Esophagus muscularis mucosa (tissue), 3 donors: Measurements from ENCODE around the gene GALNT18.

Experiments used
- POLR2A ChIP-seq: fragments of 450-650 bp; IDR thresholded peaks from one replicate; pipeline ENCODE4 v1.6.1; 2017; ENCODE audit warnings: antibody characterized with exemption, moderate library complexity, mild to moderate bottlenecking, low read depth
- TF ChIP-seq, protein P1 (sequence below), 3 experiments: fragments of 200-600 bp in 2 of 3; fragments of 450-650 bp in 1 of 3; sonication (generic) in 2 of 3; IDR thresholded peaks; one replicate each; pipeline ENCODE4 v1.5.1; 2017 to 2019; ENCODE audit warnings: antibody characterized with exemption in 3 of 3, mild to moderate bottlenecking in 2 of 3, moderate library complexity in 1 of 3

DNA sequence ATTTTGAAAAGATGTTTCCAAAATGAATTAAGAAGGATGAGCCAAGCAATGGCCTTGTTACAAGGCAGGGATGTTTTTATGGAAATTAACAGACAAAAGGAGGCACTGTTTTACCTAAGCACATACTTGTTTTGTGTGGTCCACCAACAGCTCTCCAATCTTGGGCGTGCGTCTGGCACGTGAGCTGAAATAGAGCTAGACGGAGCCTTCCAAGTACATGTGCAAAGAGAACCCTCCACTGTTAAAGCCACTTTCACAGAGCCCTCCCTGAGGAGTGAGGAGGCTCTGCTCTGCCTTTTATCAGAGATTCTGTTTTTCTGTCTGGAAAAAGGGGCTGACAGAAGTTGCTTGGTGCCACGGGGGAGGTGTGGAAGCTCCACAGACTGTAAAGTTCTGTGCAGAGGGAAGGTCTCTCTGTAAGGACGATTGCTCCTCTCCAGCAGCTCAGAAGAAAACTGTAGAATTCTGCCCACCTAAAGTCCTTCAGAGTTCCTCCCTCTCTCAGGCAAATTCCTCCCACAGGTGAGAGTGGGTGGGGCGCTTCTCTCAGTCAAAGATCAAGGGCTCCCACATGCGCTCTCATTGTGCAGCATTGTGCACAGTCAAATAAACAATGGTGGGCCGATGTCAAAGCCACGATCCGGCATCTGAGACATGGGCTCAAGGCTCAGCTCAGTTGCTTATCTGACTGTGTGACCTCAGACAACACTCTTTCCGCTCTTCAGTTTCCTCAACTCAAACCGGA, 176.2 kb downstream of the GALNT18 start:
- TF ChIP-seq, protein P1, sequence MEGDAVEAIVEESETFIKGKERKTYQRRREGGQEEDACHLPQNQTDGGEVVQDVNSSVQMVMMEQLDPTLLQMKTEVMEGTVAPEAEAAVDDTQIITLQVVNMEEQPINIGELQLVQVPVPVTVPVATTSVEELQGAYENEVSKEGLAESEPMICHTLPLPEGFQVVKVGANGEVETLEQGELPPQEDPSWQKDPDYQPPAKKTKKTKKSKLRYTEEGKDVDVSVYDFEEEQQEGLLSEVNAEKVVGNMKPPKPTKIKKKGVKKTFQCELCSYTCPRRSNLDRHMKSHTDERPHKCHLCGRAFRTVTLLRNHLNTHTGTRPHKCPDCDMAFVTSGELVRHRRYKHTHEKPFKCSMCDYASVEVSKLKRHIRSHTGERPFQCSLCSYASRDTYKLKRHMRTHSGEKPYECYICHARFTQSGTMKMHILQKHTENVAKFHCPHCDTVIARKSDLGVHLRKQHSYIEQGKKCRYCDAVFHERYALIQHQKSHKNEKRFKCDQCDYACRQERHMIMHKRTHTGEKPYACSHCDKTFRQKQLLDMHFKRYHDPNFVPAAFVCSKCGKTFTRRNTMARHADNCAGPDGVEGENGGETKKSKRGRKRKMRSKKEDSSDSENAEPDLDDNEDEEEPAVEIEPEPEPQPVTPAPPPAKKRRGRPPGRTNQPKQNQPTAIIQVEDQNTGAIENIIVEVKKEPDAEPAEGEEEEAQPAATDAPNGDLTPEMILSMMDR (IDR thresholded peaks at IDR 0.05), result no peak
- no peak for TF ChIP-seq POLR2A
